Mesodermal cell (in vitro differentiated cells): ENCODE measurements around the gene UBA5. TPM values are rescaled to one million over a fixed set of nuclear protein-coding genes. Genes with fewer than 3 reads are reported as not detected.
A peak's percentile ranks its signal among the peaks of the same experiment; 100 is the strongest.
"Not testable (repeated sequence)": the region's sequence is repeated elsewhere in the genome, so short reads cannot be mapped to it uniquely, and the experiment has no call there.

Experiments
- H3K27ac ChIP-seq: 2 replicates; pipeline ENCODE4 v1.7.0; 2013; ENCODE audit warnings: mild to moderate bottlenecking, low read depth, low read length, moderate library complexity; ENCODE audit not compliant: severe bottlenecking
- H3K36me3 ChIP-seq: 2 replicates; pipeline ENCODE4 v1.7.1; 2013; ENCODE audit warnings: mild to moderate bottlenecking, low read length, moderate library complexity; ENCODE audit not compliant: control insufficient read depth, insufficient read depth
- H3K4me1 ChIP-seq: one replicate; pipeline ENCODE4 v1.7.1; 2013; ENCODE audit warnings: mild to moderate bottlenecking, low read length; ENCODE audit not compliant: insufficient read depth, control insufficient read depth, poor library complexity, severe bottlenecking
- H3K4me3 ChIP-seq: 2 replicates; pipeline ENCODE4 v1.7.0; 2013; ENCODE audit warnings: low read length, control low read depth, mild to moderate bottlenecking; ENCODE audit not compliant: insufficient read depth, poor library complexity, severe bottlenecking; ENCODE audit errors: extremely low read depth
- H3K9me3 ChIP-seq: 2 replicates; pipeline ENCODE4 v1.7.1; 2013; ENCODE audit warnings: mild to moderate bottlenecking, low read length, moderate library complexity; ENCODE audit not compliant: control insufficient read depth
- WGBS, 2 experiments: methylation state at CpG; one replicate each; pipeline ENCODE4 v1.1.5; 2013; ENCODE audit warnings: missing lambda C conversion rate in 2 of 2; ENCODE audit not compliant: insufficient coverage in 2 of 2; 5-methylcytosine and 5-hydroxymethylcytosine counted together
- polyA plus RNA-seq, 2 experiments: library from polyadenylated mRNA; stranded (reverse); fragments of 50-300 nt; gene quantifications; one replicate each; pipeline ENCODE4 v1.2.3, GENCODE V29; 2013

Gene UBA5
- 48.1 TPM for polyA plus RNA-seq (2013, experiment 1 of 2)
- polyA plus RNA-seq (2013, experiment 2 of 2), result 40.7 TPM

DNA sequence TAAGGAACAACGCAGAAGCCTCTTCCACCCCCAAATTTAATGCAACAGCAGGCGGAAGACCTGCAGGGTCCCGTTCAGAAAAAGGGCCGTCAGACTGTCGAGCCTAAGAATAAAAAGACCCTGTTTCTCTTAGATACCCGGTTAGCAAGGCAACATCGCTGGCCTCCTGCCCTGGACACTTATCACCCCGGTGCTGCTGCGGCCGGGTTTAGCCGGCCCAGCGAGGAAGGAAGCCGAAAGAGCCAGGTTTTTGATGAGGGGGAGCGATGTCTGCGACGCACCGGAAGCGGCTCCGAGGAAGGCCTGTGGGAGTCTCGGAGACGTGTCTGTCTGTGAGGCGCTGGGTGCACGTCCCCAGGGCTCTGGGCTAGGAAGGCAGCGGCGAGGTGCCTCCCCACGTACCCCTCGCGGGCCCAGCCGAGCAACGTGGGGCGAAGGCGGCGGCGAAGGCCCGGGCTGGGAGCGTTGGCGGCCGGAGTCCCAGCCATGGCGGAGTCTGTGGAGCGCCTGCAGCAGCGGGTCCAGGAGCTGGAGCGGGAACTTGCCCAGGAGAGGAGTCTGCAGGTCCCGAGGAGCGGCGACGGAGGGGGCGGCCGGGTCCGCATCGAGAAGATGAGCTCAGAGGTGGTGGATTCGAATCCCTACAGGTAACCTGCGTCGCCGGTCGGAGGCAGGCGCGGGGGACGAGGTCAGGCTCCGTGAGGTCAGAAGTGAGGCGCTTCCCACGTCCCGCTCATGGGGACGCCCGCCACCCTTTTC lies at the start of gene UBA5:
Gene UBA5, plus strand, starts transcription at position 278 of the 759 bp plus-strand sequence. Its CDS starts 209 bp downstream, at position 487.
- Histone ChIP-seq H3K4me1 (peaks cover 6% of the 10 kb centered on the region), H3K4me3 (peak within 1 kb of the TSS; percentile 82), H3K9me3 (no peaks in the 10 kb centered on the region), H3K36me3 (no peaks in the 10 kb centered on the region), H3K27ac (peak within 1 kb of the TSS; percentile 86)
- WGBS, 2 experiments, result 0% methylated on average over 51 to 58 of the region's 64 CpGs

DNA sequence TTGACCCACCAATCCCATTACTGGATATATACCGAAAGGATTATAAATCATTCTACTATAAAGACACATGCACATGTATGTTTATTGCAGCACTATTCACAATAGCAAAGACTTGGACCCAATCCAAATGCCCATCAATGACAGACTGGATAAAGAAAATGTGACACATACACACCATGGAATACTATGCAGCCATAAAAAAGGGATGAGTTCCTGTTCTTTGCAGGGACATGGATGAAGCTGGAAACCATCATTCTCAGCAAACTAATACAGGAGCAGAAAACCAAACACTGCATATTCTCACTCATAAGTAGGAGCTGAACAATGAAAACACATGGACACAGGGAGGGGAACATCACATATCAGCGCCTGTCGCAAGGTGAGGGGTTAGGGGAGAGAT lies 44.8 kb upstream of the UBA5 start:
- H3K36me3 ChIP-seq, H3K27ac ChIP-seq, H3K4me3 ChIP-seq, H3K4me1 ChIP-seq, H3K9me3 ChIP-seq: not testable (repeated sequence)
- WGBS, 2 experiments, result 80% methylated on average over 2 of the region's 3 CpGs; no CpG with 5 or more reads in 1 of the 2 experiments

DNA sequence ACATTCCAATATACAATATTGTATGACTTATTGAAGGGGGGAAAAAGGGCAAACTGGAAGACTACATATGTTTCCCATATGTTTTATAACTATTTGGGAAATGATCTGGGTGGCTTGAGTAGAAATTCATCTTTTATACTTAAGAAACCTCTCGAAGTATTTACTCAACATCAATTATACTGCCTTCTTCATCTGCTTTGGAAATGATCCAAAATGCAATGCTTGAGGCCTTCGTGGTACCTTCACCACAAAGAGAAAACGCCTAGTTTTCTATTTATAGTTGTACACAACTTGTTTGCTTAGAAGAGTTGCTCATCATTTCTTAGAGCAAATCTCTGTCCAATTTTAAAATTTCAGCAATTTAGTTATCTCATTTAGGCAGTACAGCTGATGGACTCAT lies 44.2 kb upstream of the UBA5 start:
- H3K27ac ChIP-seq, result no peak overlapping the region
- no peak overlapping the region for H3K4me3 ChIP-seq
- H3K36me3 ChIP-seq, result no peaks in the 10 kb centered on the region
- WGBS, 2 experiments, result 67% methylated on average over 1 of the region's 3 CpGs; no CpG with 5 or more reads in 1 of the 2 experiments
- H3K4me1 ChIP-seq, result peaks cover 9% of the 10 kb centered on the region
- H3K9me3 ChIP-seq, result no peaks in the 10 kb centered on the region

DNA sequence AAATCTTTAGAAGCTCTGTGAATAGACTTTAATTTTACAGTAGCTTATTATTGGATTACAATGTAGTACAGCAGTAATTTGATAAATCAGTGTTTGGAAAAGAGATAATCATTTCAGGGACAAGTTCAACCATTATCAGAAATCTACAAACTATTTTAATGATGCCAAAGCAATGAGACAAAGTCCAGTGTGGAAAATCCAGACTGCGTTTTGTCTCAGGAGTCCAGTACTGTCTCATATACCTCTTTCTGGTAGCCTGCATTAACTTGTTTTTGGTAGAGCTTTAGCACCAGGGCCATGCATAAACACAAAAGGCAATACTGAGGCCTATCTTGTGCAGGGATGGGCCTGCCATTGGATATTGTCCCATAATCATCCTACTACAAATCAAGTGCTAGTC lies 43.3 kb upstream of the UBA5 start:
- Histone ChIP-seq H3K9me3 (no peaks in the 10 kb centered on the region), H3K4me1 (peaks cover 12% of the 10 kb centered on the region), H3K27ac (no peak overlapping the region), H3K36me3 (no peaks in the 10 kb centered on the region), H3K4me3 (no peak overlapping the region)
- 83 to 100% methylated on average over 1 of the region's 1 CpG for WGBS, 2 experiments

DNA sequence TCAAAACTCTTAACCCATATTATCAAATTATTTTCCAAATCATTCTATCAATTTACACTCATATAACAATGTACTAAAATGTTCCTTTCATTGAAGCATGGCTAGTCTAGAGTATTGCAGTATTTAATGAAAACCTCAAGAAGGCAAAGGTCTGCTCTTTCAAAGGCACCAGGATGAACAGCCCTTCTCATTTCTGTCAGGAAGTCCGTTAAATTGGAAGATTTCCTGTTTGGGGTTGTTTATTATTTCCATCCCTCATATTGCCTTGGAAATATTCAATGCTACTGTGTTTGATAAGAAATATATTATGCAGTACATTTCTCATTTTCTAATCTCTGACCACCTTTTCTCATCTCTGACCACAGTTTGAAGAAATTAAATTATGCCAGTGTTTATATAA lies 38.0 kb upstream of the UBA5 start:
- WGBS, 2 experiments, result no CpG with 5 or more reads among the region's 1 CpG

DNA sequence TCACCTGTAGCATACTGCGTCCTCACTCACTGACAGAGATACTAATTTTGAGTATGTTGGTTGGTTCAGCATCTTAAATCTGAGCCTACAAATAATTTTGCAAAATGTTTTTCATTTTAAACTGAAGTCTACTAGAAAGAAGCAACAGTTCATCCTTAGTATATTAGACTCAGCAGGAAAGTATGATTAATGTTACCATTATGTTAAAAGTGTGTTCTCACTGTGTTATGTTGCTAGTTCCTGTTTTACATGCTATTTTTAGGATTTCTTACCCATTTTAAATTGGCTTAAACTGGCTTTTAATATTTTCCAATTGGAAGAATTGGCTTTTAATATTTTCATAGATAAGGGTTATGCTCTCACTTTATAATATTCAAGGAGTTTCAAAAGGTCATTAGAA lies 37.4 kb upstream of the UBA5 start:
- no CpG with 5 or more reads among the region's 1 CpG for WGBS, 2 experiments
- Histone ChIP-seq H3K4me1 (peaks cover 12% of the 10 kb centered on the region), H3K27ac (no peak overlapping the region), H3K36me3 (peaks cover 14% of the 10 kb centered on the region), H3K4me3 (no peak overlapping the region), H3K9me3 (no peaks in the 10 kb centered on the region)

More for the DNA sequence above, 38.0 kb upstream of the UBA5 start:
- H3K4me1 ChIP-seq, result peaks cover 12% of the 10 kb centered on the region
- no peak overlapping the region for H3K27ac ChIP-seq
- no peaks in the 10 kb centered on the region for H3K9me3 ChIP-seq
- no peak overlapping the region for H3K4me3 ChIP-seq
- H3K36me3 ChIP-seq, result peaks cover 8% of the 10 kb centered on the region

DNA sequence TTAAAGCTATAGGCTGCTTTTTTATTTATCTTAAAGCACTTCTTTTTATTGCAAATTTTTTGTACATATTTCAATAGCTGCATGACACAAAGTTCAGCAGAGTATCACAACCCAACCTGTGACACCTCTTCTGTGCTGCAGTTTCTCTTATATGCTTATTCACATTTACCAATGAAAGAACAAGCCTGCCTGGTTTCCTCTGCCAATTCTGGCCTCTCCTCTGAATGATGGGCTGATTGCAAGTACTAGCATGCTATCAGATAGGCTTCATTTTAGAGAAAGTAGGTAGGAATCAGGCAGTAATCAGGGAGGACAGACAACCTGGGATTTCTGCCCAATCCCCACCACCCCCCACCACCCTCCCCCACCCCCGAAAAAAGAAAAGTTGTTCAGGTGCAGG lies 36.5 kb upstream of the UBA5 start:
- H3K4me1 ChIP-seq, result peaks cover 12% of the 10 kb centered on the region
- no peak overlapping the region for H3K27ac ChIP-seq
- peaks cover 14% of the 10 kb centered on the region for H3K36me3 ChIP-seq
- H3K9me3 ChIP-seq, result no peaks in the 10 kb centered on the region
- no CpG with 5 or more reads among the region's 1 CpG for WGBS, 2 experiments
- no peak overlapping the region for H3K4me3 ChIP-seq

DNA sequence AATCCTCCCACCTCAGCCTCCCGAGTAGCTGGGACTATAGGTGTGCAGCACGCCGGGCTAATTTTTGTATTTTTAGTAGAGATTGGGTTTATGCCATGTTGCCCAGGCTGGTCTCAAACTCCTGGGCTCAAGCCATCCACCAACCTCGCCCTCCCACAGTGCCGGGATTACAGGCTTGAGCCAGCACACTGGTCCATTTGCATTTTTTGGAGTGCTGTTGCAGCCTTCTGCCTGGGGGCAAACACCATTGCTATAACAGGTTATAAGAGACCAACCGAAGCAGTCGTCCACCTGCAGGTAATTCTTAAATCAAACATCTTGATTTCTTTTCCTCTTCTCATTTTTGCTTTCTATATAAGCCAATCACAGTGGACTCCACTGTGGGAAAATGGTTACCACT lies 35.3 kb upstream of the UBA5 start:
- no peaks in the 10 kb centered on the region for H3K9me3 ChIP-seq
- WGBS, 2 experiments, result 97 to 100% methylated on average over 2 to 4 of the region's 7 CpGs
- no peak overlapping the region for H3K27ac ChIP-seq
- H3K4me1 ChIP-seq, result peaks cover 9% of the 10 kb centered on the region
- no peak overlapping the region for H3K4me3 ChIP-seq
- H3K36me3 ChIP-seq, result peaks cover 14% of the 10 kb centered on the region

DNA sequence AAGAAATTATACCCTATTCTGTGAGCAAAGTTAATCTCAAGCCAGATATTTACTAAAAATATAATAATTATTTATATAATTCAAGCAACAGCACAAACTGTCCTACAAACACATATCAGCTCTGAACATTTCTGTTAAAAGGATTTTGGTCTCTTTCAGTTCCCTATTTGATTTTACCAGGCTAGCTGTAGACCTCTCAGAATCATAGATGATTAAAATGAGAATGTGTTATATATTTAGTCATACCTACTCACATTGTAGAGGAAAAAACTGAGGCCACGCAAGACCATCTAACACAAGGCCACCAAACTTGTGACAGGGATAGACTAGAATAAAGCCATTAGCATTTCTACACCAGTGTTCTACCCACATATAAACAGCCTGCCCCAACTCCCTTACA lies 34.5 kb upstream of the UBA5 start:
- peaks cover 3% of the 10 kb centered on the region for H3K4me1 ChIP-seq
- WGBS, 2 experiments, result no CpG with 5 or more reads among the region's 1 CpG
- no peaks in the 10 kb centered on the region for H3K9me3 ChIP-seq
- peaks cover 14% of the 10 kb centered on the region for H3K36me3 ChIP-seq
- no peak overlapping the region for H3K27ac ChIP-seq
- H3K4me3 ChIP-seq, result no peak overlapping the region

DNA sequence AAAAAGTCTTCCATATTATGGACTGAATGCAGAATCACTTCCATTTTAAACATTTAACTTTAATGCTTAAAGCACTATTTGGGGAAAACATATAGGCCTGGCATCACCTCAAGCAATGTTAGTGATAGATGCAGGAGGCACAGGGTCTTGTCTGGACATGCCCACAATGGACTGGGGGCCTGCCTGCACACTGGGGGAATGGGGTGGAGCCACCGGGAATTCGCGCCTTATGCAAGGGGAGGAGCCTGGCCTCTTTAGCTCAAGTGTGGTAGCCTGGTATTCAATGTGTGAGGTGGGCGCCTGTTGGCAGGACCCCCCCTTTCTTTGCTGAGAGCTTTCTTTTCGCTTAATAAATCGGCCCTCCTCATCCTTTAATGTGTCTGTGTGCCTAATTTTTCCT lies 33.2 kb upstream of the UBA5 start:
- Histone ChIP-seq H3K9me3 (no peaks in the 10 kb centered on the region), H3K36me3 (peaks cover 14% of the 10 kb centered on the region), H3K27ac (no peak overlapping the region), H3K4me1 (no peaks in the 10 kb centered on the region), H3K4me3 (no peak overlapping the region)
- 100% methylated on average over 2 to 5 of the region's 6 CpGs for WGBS, 2 experiments

DNA sequence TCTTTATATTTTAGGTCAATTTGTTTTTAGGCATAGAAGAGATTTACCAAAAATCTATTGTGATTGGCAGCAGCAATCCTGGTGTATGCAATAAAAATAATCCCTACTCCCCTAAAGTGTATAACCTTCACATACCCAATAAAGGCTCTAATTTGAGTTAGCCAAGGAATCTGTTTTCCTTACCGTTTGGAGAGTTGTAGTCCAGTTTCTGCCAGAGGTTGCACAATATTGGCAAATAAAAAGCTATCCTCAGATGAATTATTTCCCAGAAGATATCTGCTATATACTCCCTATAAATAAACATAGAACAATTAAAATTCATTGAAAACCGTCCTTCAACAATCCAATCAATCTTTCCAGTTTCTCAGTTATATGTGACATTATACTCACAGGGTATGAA lies 32.0 kb upstream of the UBA5 start:
- peaks cover 14% of the 10 kb centered on the region for H3K36me3 ChIP-seq
- H3K4me3 ChIP-seq, result no peak overlapping the region
- 88 to 100% methylated on average over 1 to 2 of the region's 2 CpGs for WGBS, 2 experiments
- H3K27ac ChIP-seq, result no peak overlapping the region
- H3K9me3 ChIP-seq, result no peaks in the 10 kb centered on the region
- no peaks in the 10 kb centered on the region for H3K4me1 ChIP-seq
